GM23338 (cell line): Measurements from ENCODE around the gene HELZ. TPM values are rescaled to one million over a fixed set of nuclear protein-coding genes. Genes with fewer than 3 reads are reported as not detected.
A peak's percentile ranks its signal among the peaks of the same experiment; 100 is the strongest.

ENCODE experiments used
- ATAC-seq: fragments of 200-7000 bp; cut with Tn5 transposase; 3 replicates; pipeline ENCODE4 v1.9.1; 2020
- DNase-seq: peaks from one replicate; pipeline ENCODE4 v3.0.0-alpha.2; 2015; ENCODE audit warnings: low spot score
- H2AFZ ChIP-seq: fragments of 200-600 bp; sonication (generic); 2 replicates; pipeline ENCODE4 v1.8.0; 2016; ENCODE audit warnings: antibody characterized with exemption, mild to moderate bottlenecking, moderate library complexity
- H3F3A ChIP-seq: fragments of 200-600 bp; sonication (generic); replicated peaks from 2 replicates; pipeline ENCODE4 v1.8.0; 2017; ENCODE audit warnings: antibody characterized with exemption, mixed run types, low read depth
- H3K27ac ChIP-seq: fragments of 200-600 bp; sonication (generic); 2 replicates; pipeline ENCODE4 v1.6.1; 2016; ENCODE audit warnings: low read depth
- H3K27me3 ChIP-seq: fragments of 200-600 bp; sonication (generic); 2 replicates; pipeline ENCODE4 v1.8.0; 2016; ENCODE audit warnings: mild to moderate bottlenecking, mixed run types, moderate library complexity; ENCODE audit not compliant: insufficient read depth
- H3K36me3 ChIP-seq: fragments of 200-600 bp; sonication (generic); 2 replicates; pipeline ENCODE4 v1.8.0; 2016; ENCODE audit warnings: mild to moderate bottlenecking; ENCODE audit not compliant: insufficient read depth
- H3K4me1 ChIP-seq: fragments of 200-600 bp; sonication (generic); 2 replicates; pipeline ENCODE4 v1.8.0; 2016; ENCODE audit warnings: mild to moderate bottlenecking, moderate library complexity; ENCODE audit not compliant: insufficient read depth
- H3K4me2 ChIP-seq: fragments of 200-600 bp; sonication (generic); 2 replicates; pipeline ENCODE4 v1.7.1; 2017; ENCODE audit warnings: mixed run types
- H3K4me3 ChIP-seq: fragments of 200-600 bp; sonication (generic); 2 replicates; pipeline ENCODE4 v1.6.1; 2016; ENCODE audit warnings: mixed run types
- H3K79me2 ChIP-seq: fragments of 200-600 bp; sonication (generic); replicated peaks from 2 replicates; pipeline ENCODE4 v1.8.0; 2017; ENCODE audit warnings: mild to moderate bottlenecking; ENCODE audit not compliant: insufficient read depth
- H3K9me2 ChIP-seq: fragments of 200-600 bp; sonication (generic); 2 replicates; pipeline ENCODE4 v1.8.0; 2017; ENCODE audit not compliant: insufficient read depth
- H4K20me1 ChIP-seq: fragments of 200-600 bp; sonication (generic); replicated peaks from 2 replicates; pipeline ENCODE4 v1.8.0; 2017; ENCODE audit warnings: mild to moderate bottlenecking; ENCODE audit not compliant: insufficient read depth
- H3K27ac Mint-ChIP-seq: 2 replicates; pipeline ENCODE4 v1.8.0; 2020; ENCODE audit warnings: inconsistent platforms, mild to moderate bottlenecking, moderate library complexity, mixed read lengths
- H3K27me3 Mint-ChIP-seq: 3 replicates; pipeline ENCODE4 v1.8.0; 2022; ENCODE audit warnings: low read depth, mild to moderate bottlenecking, moderate library complexity, mixed read lengths, inconsistent platforms; ENCODE audit not compliant: insufficient read depth, poor library complexity
- H3K36me3 Mint-ChIP-seq: 3 replicates; pipeline ENCODE4 v1.8.0; 2021; ENCODE audit warnings: low read depth, mild to moderate bottlenecking, inconsistent platforms, moderate library complexity, mixed read lengths
- H3K4me1 Mint-ChIP-seq: 3 replicates; pipeline ENCODE4 v1.8.0; 2020; ENCODE audit warnings: mild to moderate bottlenecking, inconsistent platforms, mixed read lengths
- H3K4me3 Mint-ChIP-seq: 3 replicates; pipeline ENCODE4 v1.8.0; 2021; ENCODE audit warnings: moderate library complexity, mild to moderate bottlenecking, inconsistent platforms, mixed read lengths
- H3K9me3 Mint-ChIP-seq: 3 replicates; pipeline ENCODE4 v1.8.0; 2020; ENCODE audit warnings: moderate library complexity, mild to moderate bottlenecking, inconsistent platforms, mixed read lengths
- CTCF ChIP-seq, 2 experiments: fragments of 200-600 bp in 1 of 2; sonication (generic) in 1 of 2; conservative IDR thresholded peaks; 2 replicates each; pipeline versions ENCODE4 v1.5.1 to v1.6.1; 2016 to 2017; ENCODE audit warnings: antibody characterized with exemption in 2 of 2, low read depth in 2 of 2, mild to moderate bottlenecking in 2 of 2, moderate library complexity in 1 of 2
- EZH2 ChIP-seq: fragments of 200-600 bp; sonication (generic); IDR thresholded peaks from one replicate; pipeline ENCODE4 v1.8.0; 2017; ENCODE audit warnings: antibody characterized with exemption, mild to moderate bottlenecking, low read depth; ENCODE audit not compliant: unreplicated experiment
- JUNB ChIP-seq: IDR thresholded peaks from one replicate; pipeline ENCODE4 v1.6.1; 2016; ENCODE audit warnings: antibody characterized with exemption; ENCODE audit not compliant: unreplicated experiment
- NANOG ChIP-seq: IDR thresholded peaks from 2 replicates; pipeline ENCODE4 v1.6.1; 2016; ENCODE audit warnings: antibody characterized with exemption, borderline replicate concordance
- STAT1 ChIP-seq: IDR thresholded peaks from one replicate; pipeline ENCODE4 v1.6.1; 2016; ENCODE audit warnings: antibody characterized with exemption; ENCODE audit not compliant: unreplicated experiment
- ZNF114 ChIP-seq: fragments of 250-450 bp; sonication (Bioruptor Pico); IDR thresholded peaks from 2 replicates; pipeline ENCODE4 v1.5.0; 2020; ENCODE audit warnings: mild to moderate bottlenecking, moderate library complexity
- ZNF331 ChIP-seq: fragments of 250-450 bp; sonication (Bioruptor Pico); IDR thresholded peaks from 2 replicates; pipeline ENCODE4 v1.5.0; 2020; ENCODE audit warnings: low read depth, mild to moderate bottlenecking, moderate library complexity
- ZNF462 ChIP-seq: fragments of 250-450 bp; sonication (Bioruptor Pico); IDR thresholded peaks from 2 replicates; pipeline ENCODE4 v1.5.0; 2020; ENCODE audit warnings: mild to moderate bottlenecking, moderate library complexity
- polyA plus RNA-seq: library from polyadenylated mRNA; unstranded; fragments of >200 nt; fragmentation: Nextera tagmentation; extraction: Ambion mirVana; gene quantifications from 2 replicates; pipeline ENCODE4 v1.2.1, GENCODE V29; 2016
- total RNA-seq: library from RNA; depleted of rRNA; stranded (reverse); fragments of >200 nt; shearing (Covaris generic); gene quantifications from 2 replicates; pipeline ENCODE4 v1.2.3, GENCODE V29; 2014

HELZ gene
- total and polyA plus RNA-seq, 2 experiments from 2014 or later, result 38.9 to 62.0 TPM

- ATAC-seq (peak; percentile 93), DNase-seq (peak; percentile 52)
- Histone ChIP-seq H3K36me3 (no peaks in the 10 kb centered on the region), H3K4me1 (0 out of 2 replicates have a peak, but pooled peaks cover under 1% of the 10 kb centered on the region), H3K4me3 (no peak overlapping the region), H3K79me2 (no peaks in the 10 kb centered on the region), H3F3A (no peaks in the 10 kb centered on the region), H2AFZ (no peak overlapping the region), H3K27ac (peak overlapping the region; percentile 16; the same call in 1 of the 2 replicates), H3K27me3 (no peaks in the 10 kb centered on the region), H3K4me2 (no peak overlapping the region), H4K20me1 (no peaks in the 10 kb centered on the region), H3K9me2 (no peaks in the 10 kb centered on the region)
- Mint-ChIP-seq H3K9me3 (no peaks in the 10 kb centered on the region; the same call in 2 of the 3 replicates), H3K27ac (peak overlapping the region; percentile 33), H3K4me1 (peaks cover 18% of the 10 kb centered on the region), H3K27me3 (no peaks in the 10 kb centered on the region), H3K4me3 (no peak overlapping the region), H3K36me3 (peaks cover 12% of the 10 kb centered on the region; the same call in 2 of the 3 replicates)
- TF ChIP-seq ZNF462 (no peak), JUNB (no peak), NANOG (no peak), ZNF114 (CRISPR knock-in tag) (no peak), CTCF (conservative IDR thresholded peaks at IDR 0.05; ENCODE audit: low read depth in 2 of 2) (peak; percentile 20 to 68; a peak in 3 of 4 replicates), EZH2 (no peak), ZNF331 (CRISPR knock-in tag) (no peak), STAT1 (no peak)
Observed at GRCh38 chr17:67139784-67140665, 105.0 kb downstream of the HELZ start.
